ENCODE data around the gene KIF3B.
"Not testable (repeated sequence)": the region's sequence is repeated elsewhere in the genome, so short reads cannot be mapped to it uniquely, and the experiment has no call there.

KIF3B gene

DNA sequence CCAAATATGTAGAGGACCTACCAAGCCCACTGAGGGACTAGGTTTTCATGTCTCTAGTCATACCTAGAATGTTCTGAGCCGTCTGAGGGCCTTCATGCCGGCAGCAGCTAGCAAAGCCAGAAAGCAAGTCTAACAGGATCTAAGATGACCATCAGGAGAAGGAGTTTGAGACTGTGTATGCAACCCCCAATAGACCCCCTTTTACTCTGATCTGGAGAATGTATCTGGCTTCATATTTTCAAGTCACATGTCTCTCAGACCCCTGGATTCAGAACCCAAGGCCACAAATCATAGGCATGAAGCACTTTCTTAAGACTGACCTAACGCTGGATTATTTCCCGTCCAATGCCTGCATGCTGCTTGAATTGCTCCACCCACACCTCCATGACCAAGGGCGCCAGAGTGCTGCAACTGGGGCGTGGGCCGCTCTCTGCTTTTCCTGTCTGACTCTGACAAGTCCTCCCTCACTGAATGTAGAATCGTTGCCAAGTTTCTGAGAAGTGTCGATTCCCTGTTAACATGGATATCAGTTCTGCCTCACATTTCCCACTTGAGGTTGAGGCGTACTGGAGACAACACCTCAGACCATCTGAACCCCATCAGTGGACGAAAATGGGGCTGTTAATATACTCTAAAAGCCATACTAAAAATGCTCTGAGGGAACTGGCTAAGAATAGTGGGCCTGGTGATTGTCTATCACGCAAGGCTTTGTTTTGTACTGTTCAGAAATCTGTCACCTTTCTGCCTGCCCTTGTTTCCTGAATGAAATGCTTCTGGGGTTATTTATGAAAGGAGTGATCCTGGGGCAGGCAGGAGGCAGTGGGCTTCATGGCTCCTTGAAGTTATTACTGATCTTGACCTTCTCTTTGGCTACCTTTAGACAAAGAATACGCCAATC lies 56.8 kb downstream of the KIF3B start:
- H3K4me3 ChIP-seq (ENCODE audit: low read length), result no peak overlapping the region
- peaks cover 20% of the 10 kb centered on the region for H3K4me1 ChIP-seq (ENCODE audit: control insufficient read depth, insufficient read depth, low read length)
- H3K36me3 ChIP-seq (ENCODE audit: insufficient read depth, low read length), result peaks cover 22% of the 10 kb centered on the region
- H3K9ac ChIP-seq (ENCODE audit: low read depth, low read length), result no peak overlapping the region
- H3K9me3 ChIP-seq (replicated peaks; ENCODE audit: low read length), result no peaks in the 10 kb centered on the region
- no peaks in the 10 kb centered on the region for H3K27me3 ChIP-seq (ENCODE audit: control insufficient read depth, insufficient read depth, low read length)
- no peak overlapping the region for H3K4me2 ChIP-seq (ENCODE audit: low read length)

DNA sequence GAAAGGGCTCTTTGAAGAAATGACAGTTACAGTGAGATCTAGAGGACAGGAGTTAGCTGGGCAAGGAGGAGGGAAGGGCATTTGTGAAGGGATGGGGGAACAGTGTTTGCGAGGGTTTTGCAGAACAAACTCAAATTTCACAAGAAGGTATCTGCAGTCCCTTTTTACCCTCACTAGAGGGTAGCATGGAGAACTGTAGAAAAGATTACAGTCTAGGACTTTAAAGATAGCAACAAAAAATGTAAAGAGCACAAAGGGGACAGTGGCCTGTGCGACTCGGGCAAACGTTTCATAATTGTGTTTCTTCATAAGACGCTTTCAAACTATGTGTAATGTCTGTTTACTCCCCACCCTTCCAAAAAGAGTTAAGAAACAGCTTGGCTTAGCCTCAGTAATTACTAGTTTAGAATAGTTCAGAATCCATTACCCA lies 59.5 kb downstream of the KIF3B start:
- Histone ChIP-seq H3K4me3 (ENCODE audit: low read length) (no peak overlapping the region), H3K4me1 (ENCODE audit: control insufficient read depth, insufficient read depth, low read length) (peaks cover 14% of the 10 kb centered on the region), H3K9me3 (replicated peaks; ENCODE audit: low read length) (no peaks in the 10 kb centered on the region), H3K4me2 (ENCODE audit: low read length) (no peak overlapping the region), H3K9ac (ENCODE audit: low read depth, low read length) (no peak overlapping the region), H3K27me3 (ENCODE audit: control insufficient read depth, insufficient read depth, low read length) (no peaks in the 10 kb centered on the region), H3K36me3 (ENCODE audit: insufficient read depth, low read length) (peaks cover 3% of the 10 kb centered on the region)

- Histone ChIP-seq H3K9ac (ENCODE audit: low read depth, low read length) (no peak overlapping the region), H3K36me3 (ENCODE audit: insufficient read depth, low read length) (no peaks in the 10 kb centered on the region), H3K27me3 (ENCODE audit: control insufficient read depth, insufficient read depth, low read length) (no peaks in the 10 kb centered on the region), H3K4me2 (ENCODE audit: low read length) (no peak overlapping the region), H3K9me3 (replicated peaks; ENCODE audit: low read length) (no peaks in the 10 kb centered on the region), H3K4me3 (ENCODE audit: low read length) (no peak overlapping the region), H3K4me1 (ENCODE audit: control insufficient read depth, insufficient read depth, low read length) (peaks cover 11% of the 10 kb centered on the region)
Measured at GRCh38 chr20:32337937-32338661, 60.6 kb downstream of the KIF3B start.

GRCh38 chr20:32338665-32339064 lies 61.2 kb downstream of the KIF3B start:
- no peak overlapping the region for H3K9ac ChIP-seq (ENCODE audit: low read depth, low read length)
- no peak overlapping the region for H3K4me2 ChIP-seq (ENCODE audit: low read length)
- H3K4me1 ChIP-seq (ENCODE audit: control insufficient read depth, insufficient read depth, low read length), result peaks cover 15% of the 10 kb centered on the region
- H3K27me3 ChIP-seq (ENCODE audit: control insufficient read depth, insufficient read depth, low read length), result no peaks in the 10 kb centered on the region
- no peak overlapping the region for H3K4me3 ChIP-seq (ENCODE audit: low read length)
- no peaks in the 10 kb centered on the region for H3K9me3 ChIP-seq (replicated peaks; ENCODE audit: low read length)
- H3K36me3 ChIP-seq (ENCODE audit: insufficient read depth, low read length), result no peaks in the 10 kb centered on the region

- Histone ChIP-seq H3K9me3 (replicated peaks; ENCODE audit: low read length) (no peaks in the 10 kb centered on the region), H3K9ac (ENCODE audit: low read depth, low read length) (no peak overlapping the region), H3K36me3 (ENCODE audit: insufficient read depth, low read length) (no peaks in the 10 kb centered on the region), H3K4me2 (ENCODE audit: low read length) (no peak overlapping the region), H3K4me3 (ENCODE audit: low read length) (no peak overlapping the region), H3K4me1 (ENCODE audit: control insufficient read depth, insufficient read depth, low read length) (peaks cover 17% of the 10 kb centered on the region), H3K27me3 (ENCODE audit: control insufficient read depth, insufficient read depth, low read length) (no peaks in the 10 kb centered on the region)
Measured at GRCh38 chr20:32339116-32339515, 61.7 kb downstream of the KIF3B start.

GRCh38 chr20:32341053-32341452 lies 63.6 kb downstream of the KIF3B start:
- not testable (repeated sequence) for H3K36me3 ChIP-seq (ENCODE audit: insufficient read depth, low read length); H3K4me2 ChIP-seq (ENCODE audit: low read length); H3K4me3 ChIP-seq (ENCODE audit: low read length); H3K27me3 ChIP-seq (ENCODE audit: control insufficient read depth, insufficient read depth, low read length); H3K9me3 ChIP-seq (replicated peaks; ENCODE audit: low read length); H3K9ac ChIP-seq (ENCODE audit: low read depth, low read length)
- H3K4me1 ChIP-seq (ENCODE audit: control insufficient read depth, insufficient read depth, low read length), result peaks cover 17% of the 10 kb centered on the region

GRCh38 chr20:32343439-32343838 lies 66.0 kb downstream of the KIF3B start:
- Histone ChIP-seq H3K36me3 (ENCODE audit: insufficient read depth, low read length) (no peaks in the 10 kb centered on the region), H3K9ac (ENCODE audit: low read depth, low read length) (no peak overlapping the region), H3K4me1 (ENCODE audit: control insufficient read depth, insufficient read depth, low read length) (peaks cover 17% of the 10 kb centered on the region), H3K9me3 (replicated peaks; ENCODE audit: low read length) (no peaks in the 10 kb centered on the region), H3K27me3 (ENCODE audit: control insufficient read depth, insufficient read depth, low read length) (no peaks in the 10 kb centered on the region), H3K4me2 (ENCODE audit: low read length) (no peak overlapping the region), H3K4me3 (ENCODE audit: low read length) (no peak overlapping the region)

DNA sequence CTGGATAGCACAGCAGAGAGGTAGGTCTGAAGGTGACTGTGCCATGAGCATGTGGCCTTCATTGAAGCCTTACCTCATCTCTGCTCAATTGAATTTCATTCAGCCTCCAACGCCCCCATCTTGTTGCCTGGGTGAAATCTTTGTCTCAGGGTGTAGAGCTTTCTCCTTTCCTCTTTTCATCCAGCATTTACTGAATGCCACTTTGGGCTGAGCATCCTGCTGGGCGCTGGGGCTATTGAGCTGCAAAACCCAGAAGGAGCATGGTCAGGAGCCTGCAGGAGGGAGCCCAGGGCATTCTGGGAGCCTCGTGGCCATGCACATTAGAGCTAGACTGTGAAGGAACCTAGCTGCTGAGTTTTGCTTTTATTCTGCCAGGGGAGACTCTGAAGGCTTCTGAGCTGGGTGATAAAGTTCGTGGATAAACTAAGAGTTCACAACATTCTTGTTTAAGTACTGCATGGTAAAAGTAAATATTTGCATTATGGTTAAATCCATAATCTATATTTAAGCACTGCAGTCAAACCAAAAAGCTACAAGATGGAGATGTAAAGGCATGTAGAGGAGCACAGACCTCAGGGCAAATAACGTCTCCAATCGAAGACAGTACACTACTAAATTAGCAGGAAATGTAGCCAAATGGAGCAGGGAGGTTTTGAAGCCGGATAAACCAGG lies 67.5 kb downstream of the KIF3B start:
- H3K9ac ChIP-seq (ENCODE audit: low read depth, low read length), result no peak overlapping the region
- no peak overlapping the region for H3K4me3 ChIP-seq (ENCODE audit: low read length)
- no peaks in the 10 kb centered on the region for H3K36me3 ChIP-seq (ENCODE audit: insufficient read depth, low read length)
- H3K9me3 ChIP-seq (replicated peaks; ENCODE audit: low read length), result no peaks in the 10 kb centered on the region
- peaks cover 17% of the 10 kb centered on the region for H3K4me1 ChIP-seq (ENCODE audit: control insufficient read depth, insufficient read depth, low read length)
- no peaks in the 10 kb centered on the region for H3K27me3 ChIP-seq (ENCODE audit: control insufficient read depth, insufficient read depth, low read length)
- H3K4me2 ChIP-seq (ENCODE audit: low read length), result no peak overlapping the region

GRCh38 chr20:32348207-32348606 lies 70.8 kb downstream of the KIF3B start:
- H3K9ac ChIP-seq (ENCODE audit: low read depth, low read length), result no peak overlapping the region
- no peaks in the 10 kb centered on the region for H3K9me3 ChIP-seq (replicated peaks; ENCODE audit: low read length)
- H3K4me2 ChIP-seq (ENCODE audit: low read length), result no peak overlapping the region
- peaks cover 6% of the 10 kb centered on the region for H3K4me1 ChIP-seq (ENCODE audit: control insufficient read depth, insufficient read depth, low read length)
- H3K36me3 ChIP-seq (ENCODE audit: insufficient read depth, low read length), result no peaks in the 10 kb centered on the region
- no peak overlapping the region for H3K4me3 ChIP-seq (ENCODE audit: low read length)
- H3K27me3 ChIP-seq (ENCODE audit: control insufficient read depth, insufficient read depth, low read length), result no peaks in the 10 kb centered on the region

GRCh38 chr20:32350421-32350820 lies 73.0 kb downstream of the KIF3B start:
- Histone ChIP-seq H3K4me1 (ENCODE audit: control insufficient read depth, insufficient read depth, low read length) (peaks cover 16% of the 10 kb centered on the region), H3K4me3 (ENCODE audit: low read length) (no peak overlapping the region), H3K27me3 (ENCODE audit: control insufficient read depth, insufficient read depth, low read length) (no peaks in the 10 kb centered on the region), H3K9me3 (replicated peaks; ENCODE audit: low read length) (no peaks in the 10 kb centered on the region), H3K9ac (ENCODE audit: low read depth, low read length) (no peak overlapping the region), H3K4me2 (ENCODE audit: low read length) (no peak overlapping the region), H3K36me3 (ENCODE audit: insufficient read depth, low read length) (no peaks in the 10 kb centered on the region)

GRCh38 chr20:32352121-32352720 lies 74.8 kb downstream of the KIF3B start:
- H3K27me3 ChIP-seq (ENCODE audit: control insufficient read depth, insufficient read depth, low read length), result no peaks in the 10 kb centered on the region
- H3K9ac ChIP-seq (ENCODE audit: low read depth, low read length), result no peak overlapping the region
- H3K9me3 ChIP-seq (replicated peaks; ENCODE audit: low read length), result no peaks in the 10 kb centered on the region
- peaks cover 34% of the 10 kb centered on the region for H3K4me1 ChIP-seq (ENCODE audit: control insufficient read depth, insufficient read depth, low read length)
- no peaks in the 10 kb centered on the region for H3K36me3 ChIP-seq (ENCODE audit: insufficient read depth, low read length)
- no peak overlapping the region for H3K4me2 ChIP-seq (ENCODE audit: low read length)
- H3K4me3 ChIP-seq (ENCODE audit: low read length), result no peak overlapping the region

Measured in skeletal muscle satellite cell (primary cell).